PC-9 (cell line): Measurements from ENCODE around the gene API5. TPM values are rescaled to one million over a fixed set of nuclear protein-coding genes. Genes with fewer than 3 reads are reported as not detected.

Experiments
- BruUV-seq: library from RNA; stranded (reverse); fragments of 400-500 nt; replicated peaks from 2 replicates; lab custom pipeline; 2021; lab: Mats Ljungman, UMichigan
- CTCF ChIA-PET: fragments of 300-600 bp; sonication (Branson Sonifier 250); formaldehyde crosslinking; loops from one replicate; lab custom pipeline; 2022; ENCODE audit warnings: antibody characterized with exemption; lab: Charles Lee
- POLR2A ChIA-PET: fragments of 300-600 bp; sonication (Branson Sonifier 250); formaldehyde crosslinking; loops from one replicate; lab custom pipeline; 2022; ENCODE audit warnings: antibody characterized with exemption; ENCODE audit not compliant: unreplicated experiment; lab: Charles Lee
- DNase-seq, 2 experiments: peaks; one replicate each; pipeline versions ENCODE4 v3.0.0 to v3.0.0-alpha.2; 2015 to 2022; ENCODE audit warnings: mixed read lengths in 1 of 2
- H2AFZ ChIP-seq: fragments of 200-600 bp; sonication (generic); 2 replicates; pipeline ENCODE4 v1.8.1; 2017; ENCODE audit warnings: antibody characterized with exemption
- H3F3A ChIP-seq: fragments of 200-600 bp; sonication (generic); 2 replicates; pipeline ENCODE4 v1.8.1; 2017; ENCODE audit warnings: antibody characterized with exemption, mild to moderate bottlenecking, low read depth; ENCODE audit not compliant: insufficient read depth
- H3K27ac ChIP-seq: fragments of 200-600 bp; sonication (generic); 2 replicates; pipeline ENCODE4 v1.6.1; 2016; ENCODE audit warnings: mixed run types
- H3K27me3 ChIP-seq: fragments of 200-600 bp; sonication (generic); 2 replicates; pipeline ENCODE4 v1.6.1; 2016; ENCODE audit warnings: low read depth, mixed run types; ENCODE audit not compliant: insufficient read depth
- H3K36me3 ChIP-seq: fragments of 200-600 bp; sonication (generic); 2 replicates; pipeline ENCODE4 v1.6.1; 2016; ENCODE audit warnings: low read depth, mixed run types
- H3K4me1 ChIP-seq: fragments of 200-600 bp; sonication (generic); replicated peaks from 2 replicates; pipeline ENCODE4 v1.6.1; 2016; ENCODE audit warnings: mixed run types; ENCODE audit not compliant: insufficient read depth
- H3K4me2 ChIP-seq: fragments of 200-600 bp; sonication (generic); 2 replicates; pipeline ENCODE4 v1.6.1; 2017; ENCODE audit warnings: mixed run types
- H3K4me3 ChIP-seq: fragments of 200-600 bp; sonication (generic); 2 replicates; pipeline ENCODE4 v1.6.1; 2016; ENCODE audit warnings: mixed run types
- H3K79me2 ChIP-seq: fragments of 200-600 bp; sonication (generic); 2 replicates; pipeline ENCODE4 v1.6.1; 2017; ENCODE audit warnings: low read depth, mixed run types
- H3K9me2 ChIP-seq: fragments of 200-600 bp; sonication (generic); 2 replicates; pipeline ENCODE4 v1.8.1; 2017; ENCODE audit warnings: mild to moderate bottlenecking; ENCODE audit not compliant: insufficient read depth
- H3K9me3 ChIP-seq: fragments of 200-600 bp; sonication (generic); 2 replicates; pipeline ENCODE4 v1.8.1; 2016; ENCODE audit warnings: low read depth; ENCODE audit not compliant: insufficient read depth
- H4K20me1 ChIP-seq: fragments of 200-600 bp; sonication (generic); 2 replicates; pipeline ENCODE4 v1.8.1; 2017; ENCODE audit not compliant: insufficient read depth
- EZH2 ChIP-seq: fragments of 200-600 bp; sonication (generic); IDR thresholded peaks from 2 replicates; pipeline ENCODE4 v1.8.0; 2017; ENCODE audit warnings: antibody characterized with exemption, low read depth
- intact Hi-C: fragments of 100-400 bp; cut with micrococcal nuclease; formaldehyde crosslinking; loops from one replicate; pipeline ENCODE4 v1.10.0; 2022; ENCODE audit not compliant: unreplicated experiment
- total RNA-seq: library from RNA; stranded (reverse); gene quantifications from 2 replicates; pipeline ENCODE4 v1.2.3, GENCODE V29; 2021
- TF ChIP-seq, protein P1 (sequence below): fragments of 200-600 bp; sonication (generic); conservative IDR thresholded peaks from 2 replicates; pipeline ENCODE4 v1.6.1; 2017; ENCODE audit warnings: mixed run types, antibody characterized with exemption, mild to moderate bottlenecking, moderate library complexity

API5 gene
- total RNA-seq, 1 experiment from 2014 or later = 115 TPM

- no peak overlapping the region for H3K27ac ChIP-seq
- no peak overlapping the region for H2AFZ ChIP-seq
- no TSS peak for BruUV-seq
- H3K36me3 ChIP-seq = no peaks in the 10 kb centered on the region
- H4K20me1 ChIP-seq = no peaks in the 10 kb centered on the region
- no peak overlapping the region for H3K4me2 ChIP-seq
- H3K4me1 ChIP-seq = no peaks in the 10 kb centered on the region
- no peaks in the 10 kb centered on the region for H3F3A ChIP-seq
- TF ChIP-seq, protein P1, sequence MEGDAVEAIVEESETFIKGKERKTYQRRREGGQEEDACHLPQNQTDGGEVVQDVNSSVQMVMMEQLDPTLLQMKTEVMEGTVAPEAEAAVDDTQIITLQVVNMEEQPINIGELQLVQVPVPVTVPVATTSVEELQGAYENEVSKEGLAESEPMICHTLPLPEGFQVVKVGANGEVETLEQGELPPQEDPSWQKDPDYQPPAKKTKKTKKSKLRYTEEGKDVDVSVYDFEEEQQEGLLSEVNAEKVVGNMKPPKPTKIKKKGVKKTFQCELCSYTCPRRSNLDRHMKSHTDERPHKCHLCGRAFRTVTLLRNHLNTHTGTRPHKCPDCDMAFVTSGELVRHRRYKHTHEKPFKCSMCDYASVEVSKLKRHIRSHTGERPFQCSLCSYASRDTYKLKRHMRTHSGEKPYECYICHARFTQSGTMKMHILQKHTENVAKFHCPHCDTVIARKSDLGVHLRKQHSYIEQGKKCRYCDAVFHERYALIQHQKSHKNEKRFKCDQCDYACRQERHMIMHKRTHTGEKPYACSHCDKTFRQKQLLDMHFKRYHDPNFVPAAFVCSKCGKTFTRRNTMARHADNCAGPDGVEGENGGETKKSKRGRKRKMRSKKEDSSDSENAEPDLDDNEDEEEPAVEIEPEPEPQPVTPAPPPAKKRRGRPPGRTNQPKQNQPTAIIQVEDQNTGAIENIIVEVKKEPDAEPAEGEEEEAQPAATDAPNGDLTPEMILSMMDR = peak; percentile 67
- no peak for TF ChIP-seq EZH2
- ChIA-PET POLR2A (no interaction called here), CTCF (interaction anchor here (0.6 to 1.1 kb wide), 3 partner anchors 12 to 132 kb away, joined by 3 read pairs; no protein-coding TSS in a partner anchor)
- intact Hi-C loops = loop anchor here (1.0 kb wide), 1 partner anchor 508 kb away; no protein-coding TSS in a partner anchor
- no peaks in the 10 kb centered on the region for H3K79me2 ChIP-seq
- no peaks in the 10 kb centered on the region for H3K9me2 ChIP-seq
- peak in 1 of 2 experiments; percentile 49 for DNase-seq
- H3K9me3 ChIP-seq = no peaks in the 10 kb centered on the region
- H3K27me3 ChIP-seq = peaks cover 83% of the 10 kb centered on the region
- no peak overlapping the region for H3K4me3 ChIP-seq
These were observed 33.4 kb upstream of the API5 start for GRCh38 chr11:43278193-43278956.

DNA sequence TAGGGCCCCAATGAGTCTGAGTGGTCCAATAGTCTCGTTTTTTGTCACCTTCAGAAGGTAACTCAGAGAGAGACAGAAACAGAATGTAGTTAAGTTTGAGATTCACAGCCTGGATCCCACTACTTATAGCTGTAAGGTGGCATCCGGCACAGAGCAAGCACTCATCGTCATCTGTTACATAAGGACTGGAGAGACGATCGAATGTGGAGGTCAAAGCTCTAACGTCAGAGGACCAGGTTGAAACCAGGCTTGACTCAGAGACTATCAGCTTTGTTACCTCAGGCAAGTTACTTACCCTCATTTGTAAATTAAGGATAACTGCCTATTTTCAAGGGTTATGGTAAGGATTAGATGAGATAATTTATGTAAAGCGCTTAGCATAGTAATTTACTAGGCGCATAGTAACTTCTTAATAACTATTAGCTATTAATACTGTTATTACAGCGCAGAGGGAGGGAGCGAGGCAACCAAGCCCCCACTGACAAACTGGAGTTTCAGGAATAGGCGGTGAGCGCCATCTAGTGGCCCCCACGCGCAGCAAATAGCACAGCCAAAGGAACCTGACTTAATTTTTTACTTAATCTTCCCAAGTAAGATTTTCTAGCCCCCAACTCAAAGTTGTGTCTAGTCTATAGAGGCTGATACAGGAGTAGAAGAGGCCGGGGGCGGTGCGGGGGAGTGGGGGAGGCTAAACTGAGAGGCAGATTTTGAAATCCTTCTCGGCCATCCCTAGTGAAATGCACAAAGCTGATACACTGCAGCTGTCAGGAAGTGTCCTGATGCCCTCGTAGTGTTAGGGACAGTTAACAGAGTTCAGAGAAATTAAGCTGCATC, 29.0 kb upstream of the API5 start:
- Histone ChIP-seq H3K36me3 (no peaks in the 10 kb centered on the region), H3K4me1 (no peaks in the 10 kb centered on the region), H3K27me3 (peaks cover 59% of the 10 kb centered on the region), H3K9me2 (0 out of 2 replicates have a peak, but pooled peaks cover 4% of the 10 kb centered on the region), H3F3A (no peaks in the 10 kb centered on the region), H4K20me1 (no peaks in the 10 kb centered on the region), H3K9me3 (no peaks in the 10 kb centered on the region), H3K4me2 (no peak overlapping the region), H3K79me2 (no peaks in the 10 kb centered on the region), H3K4me3 (no peak overlapping the region), H2AFZ (no peak overlapping the region), H3K27ac (no peak overlapping the region)
- intact Hi-C loops = no loop called here
- ChIA-PET CTCF (interaction anchor here (0.6 kb wide), 2 partner anchors 29 to 69 kb away, joined by 3 read pairs; no protein-coding TSS in a partner anchor), POLR2A (interaction anchor here (0.6 kb wide), 1 partner anchor 94 kb away, joined by 3 read pairs; no protein-coding TSS in a partner anchor)
- TF ChIP-seq, protein P1 = peak; percentile 97
- TF ChIP-seq EZH2 = no peak
- peak in 1 of 2 experiments; percentile 32 for DNase-seq
- no TSS peak for BruUV-seq

DNA sequence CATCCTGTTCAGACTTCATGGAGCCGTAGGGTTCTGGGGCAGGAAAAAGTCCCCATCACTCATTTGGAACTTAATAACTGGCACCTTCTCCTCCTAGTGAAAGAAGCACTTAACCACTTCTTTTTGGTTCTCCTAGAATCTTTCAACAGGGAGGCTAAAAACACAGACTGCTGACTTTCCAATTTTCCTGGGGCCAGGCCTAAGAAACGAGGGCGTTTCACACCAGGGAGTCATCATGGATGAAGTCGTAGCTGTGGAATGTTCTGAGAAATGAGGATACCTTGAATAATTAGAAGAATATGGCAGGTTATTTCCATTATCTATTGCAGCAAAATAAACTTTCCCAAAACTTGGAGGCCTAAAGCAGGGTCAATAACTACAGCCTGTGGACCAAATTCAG, 26.0 kb upstream of the API5 start:
- Histone ChIP-seq H3K27me3 (peaks cover 37% of the 10 kb centered on the region), H4K20me1 (no peaks in the 10 kb centered on the region), H3K27ac (no peak overlapping the region), H3F3A (no peaks in the 10 kb centered on the region), H3K36me3 (no peaks in the 10 kb centered on the region), H3K4me2 (no peak overlapping the region), H3K79me2 (no peaks in the 10 kb centered on the region), H2AFZ (no peak overlapping the region), H3K4me3 (no peak overlapping the region), H3K9me3 (no peaks in the 10 kb centered on the region), H3K4me1 (no peaks in the 10 kb centered on the region), H3K9me2 (0 out of 2 replicates have a peak, but pooled peaks cover 4% of the 10 kb centered on the region)
- DNase-seq = no peak
- ChIA-PET POLR2A (no interaction called here), CTCF (no interaction called here)
- TF ChIP-seq, protein P1 = no peak
- no peak for TF ChIP-seq EZH2
- no TSS peak for BruUV-seq
- intact Hi-C loops = no loop called here
